Fibroblast of pulmonary artery (primary cell): ENCODE measurements around the gene ACVR1.

Experiments
- DNase-seq: peaks from one replicate; pipeline ENCODE4 v3.0.0-alpha.2; 2010; ENCODE audit warnings: low read depth
- H3K4me3 ChIP-seq: replicated peaks from 2 replicates; pipeline ENCODE4 v1.5.1; 2011; ENCODE audit warnings: low read depth, mild to moderate bottlenecking, control low read depth, low read length, moderate library complexity
- TF ChIP-seq, protein P1 (sequence below): IDR thresholded peaks from 2 replicates; pipeline ENCODE4 v1.5.1; 2011; ENCODE audit warnings: mild to moderate bottlenecking, control low read depth, low read length, inconsistent platforms; ENCODE audit errors: missing control alignments

The ACVR1 gene

DNA sequence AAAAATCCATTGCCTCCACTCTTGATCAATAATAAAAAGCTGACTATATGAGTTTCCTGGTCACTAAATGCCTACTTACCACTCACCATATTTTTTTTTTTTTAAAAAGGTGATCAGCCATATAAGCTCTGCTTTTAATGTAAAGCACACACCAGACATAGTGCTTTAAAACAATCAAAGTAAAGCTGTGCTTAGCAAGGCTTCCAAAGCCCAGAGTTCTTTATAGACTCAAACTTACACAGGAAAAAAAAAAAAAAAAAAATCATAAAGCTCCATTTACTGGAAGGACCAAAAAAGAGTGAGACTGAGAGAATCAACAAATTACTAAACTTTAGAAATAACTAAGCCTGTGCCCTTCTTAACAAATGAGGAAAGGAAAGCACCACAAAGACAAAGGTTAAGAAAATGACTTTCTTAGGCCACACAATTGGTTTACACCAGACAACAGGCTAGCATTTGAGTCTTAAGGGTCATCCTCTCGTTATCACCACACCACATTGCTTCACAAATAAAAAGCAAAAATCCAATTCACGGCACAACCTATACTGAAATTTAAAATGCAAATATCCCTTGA is 11.2 kb downstream of the ACVR1 start:
- no peak for DNase-seq
- H3K4me3 ChIP-seq: no peak overlapping the region
- TF ChIP-seq, protein P1, sequence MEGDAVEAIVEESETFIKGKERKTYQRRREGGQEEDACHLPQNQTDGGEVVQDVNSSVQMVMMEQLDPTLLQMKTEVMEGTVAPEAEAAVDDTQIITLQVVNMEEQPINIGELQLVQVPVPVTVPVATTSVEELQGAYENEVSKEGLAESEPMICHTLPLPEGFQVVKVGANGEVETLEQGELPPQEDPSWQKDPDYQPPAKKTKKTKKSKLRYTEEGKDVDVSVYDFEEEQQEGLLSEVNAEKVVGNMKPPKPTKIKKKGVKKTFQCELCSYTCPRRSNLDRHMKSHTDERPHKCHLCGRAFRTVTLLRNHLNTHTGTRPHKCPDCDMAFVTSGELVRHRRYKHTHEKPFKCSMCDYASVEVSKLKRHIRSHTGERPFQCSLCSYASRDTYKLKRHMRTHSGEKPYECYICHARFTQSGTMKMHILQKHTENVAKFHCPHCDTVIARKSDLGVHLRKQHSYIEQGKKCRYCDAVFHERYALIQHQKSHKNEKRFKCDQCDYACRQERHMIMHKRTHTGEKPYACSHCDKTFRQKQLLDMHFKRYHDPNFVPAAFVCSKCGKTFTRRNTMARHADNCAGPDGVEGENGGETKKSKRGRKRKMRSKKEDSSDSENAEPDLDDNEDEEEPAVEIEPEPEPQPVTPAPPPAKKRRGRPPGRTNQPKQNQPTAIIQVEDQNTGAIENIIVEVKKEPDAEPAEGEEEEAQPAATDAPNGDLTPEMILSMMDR: no peak

DNA sequence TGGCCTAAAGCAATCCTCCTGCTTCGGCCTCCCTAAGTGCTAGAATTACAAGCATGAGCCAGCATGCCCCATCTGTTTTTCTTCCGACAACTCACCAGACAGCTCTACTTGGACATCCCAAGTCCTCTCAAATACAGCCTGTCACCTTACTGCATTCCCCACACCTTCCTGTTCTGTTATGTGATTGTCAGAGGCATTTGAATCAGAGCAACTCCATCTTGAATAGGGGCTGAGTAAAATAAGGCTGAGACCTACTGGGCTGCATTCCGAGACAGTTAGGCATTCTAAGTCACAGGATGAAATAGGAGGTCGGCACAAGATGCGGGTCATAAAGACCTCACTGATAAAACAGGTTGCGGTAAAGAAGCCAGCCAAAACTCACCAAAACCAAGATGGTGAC is 17.3 kb downstream of the ACVR1 start:
- H3K4me3 ChIP-seq: no peak overlapping the region
- TF ChIP-seq, protein P1: no peak
- no peak for DNase-seq

DNA sequence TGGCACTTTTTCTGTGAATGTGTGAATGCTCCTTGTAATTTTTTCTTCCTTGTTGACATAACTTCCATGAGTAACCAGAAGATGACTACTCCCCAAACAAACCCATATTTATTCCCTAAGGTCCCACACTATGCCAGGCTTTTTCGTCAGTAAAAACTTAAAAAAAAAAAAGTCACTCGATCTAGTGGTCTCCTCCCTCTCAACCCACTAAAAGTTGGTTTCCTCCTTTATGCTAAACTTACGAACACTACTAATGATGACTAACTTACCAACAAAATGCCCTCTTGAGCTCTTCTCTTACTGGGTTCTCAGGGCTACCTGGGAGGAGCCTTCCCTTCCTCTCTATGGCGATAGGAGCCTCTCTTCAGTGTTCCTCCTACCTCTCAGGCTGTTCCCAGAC is 18.2 kb downstream of the ACVR1 start:
- TF ChIP-seq, protein P1: no peak
- no peak overlapping the region for H3K4me3 ChIP-seq
- no peak for DNase-seq

GRCh38 chr2:157856187-157856515 is 20.0 kb downstream of the ACVR1 start:
- DNase-seq: no peak
- TF ChIP-seq, protein P1: no peak
- H3K4me3 ChIP-seq: no peak overlapping the region

- TF ChIP-seq, protein P1: no peak
- no peak for DNase-seq
Observed at GRCh38 chr2:157853820-157854219, 22.3 kb downstream of the ACVR1 start.

GRCh38 chr2:157853211-157853610 is 22.9 kb downstream of the ACVR1 start:
- TF ChIP-seq, protein P1: no peak
- H3K4me3 ChIP-seq: no peak overlapping the region
- DNase-seq: no peak

More at GRCh38 chr2:157853820-157854219, 22.3 kb downstream of the ACVR1 start:
- H3K4me3 ChIP-seq: no peak overlapping the region

DNA sequence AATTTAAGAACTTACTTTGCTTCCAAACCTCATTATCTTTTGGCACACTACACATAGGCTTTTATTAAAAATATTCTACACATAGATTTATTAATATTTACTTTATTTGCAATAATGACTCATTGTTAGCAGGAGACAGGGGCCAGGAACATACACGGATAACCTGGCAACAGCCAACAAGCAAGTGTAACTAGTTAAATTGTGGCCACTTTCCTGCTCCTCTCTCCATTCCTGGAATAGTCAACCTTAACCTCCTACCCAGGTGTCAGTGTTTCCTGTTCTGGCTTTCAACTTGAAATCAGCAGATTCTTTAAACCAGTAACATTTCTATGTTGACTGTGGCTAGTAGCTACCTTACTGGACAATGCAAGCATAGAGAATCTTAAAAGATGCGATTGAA is 26.5 kb downstream of the ACVR1 start:
- no peak for DNase-seq
- TF ChIP-seq, protein P1: no peak
- no peak overlapping the region for H3K4me3 ChIP-seq
